ENCODE results near the gene HS6ST3. TPM values are rescaled to one million over a fixed set of nuclear protein-coding genes. Genes with fewer than 3 reads are reported as not detected.
"Not testable (repeated sequence)": the region's sequence is repeated elsewhere in the genome, so short reads cannot be mapped to it uniquely, and the experiment has no call there.

The HS6ST3 gene
- total RNA-seq (2014; rRNA removed; shearing (Covaris generic)): 0.03 TPM in 1 of 2 replicates, not detected in the other
- 0.01 TPM in 1 of 2 replicates, not detected in the other for polyA plus RNA-seq (2015; cell fraction: cytosol; rRNA removed)
- polyA plus RNA-seq (2015; cell fraction: nucleus; rRNA removed): not detected in 2 replicates

- peak; percentile 17 for DNase-seq (ENCODE audit: low read depth, low spot score)
- in situ Hi-C loops (cut with HindIII; ENCODE audit: low pct_unique_long_range_greater_than_20kb, low sequenced_read_pairs): no loop called here
These were observed at the start of gene HS6ST3 for GRCh38 chr13:96089749-96090239. Gene HS6ST3 (plus strand): TSS chr13:96090107.

- in situ Hi-C loops (cut with HindIII; ENCODE audit: low pct_unique_long_range_greater_than_20kb, low sequenced_read_pairs): no loop called here
- DNase-seq (ENCODE audit: low read depth, low spot score): no peak
These were observed 48.4 kb upstream of the HS6ST3 start for GRCh38 chr13:96041326-96042110.

GRCh38 chr13:96044238-96044637, 45.7 kb upstream of the HS6ST3 start:
- DNase-seq (ENCODE audit: low read depth, low spot score): no peak
- in situ Hi-C loops (cut with HindIII; ENCODE audit: low pct_unique_long_range_greater_than_20kb, low sequenced_read_pairs): no loop called here

GRCh38 chr13:96046449-96047126, 43.3 kb upstream of the HS6ST3 start:
- in situ Hi-C loops (cut with HindIII; ENCODE audit: low pct_unique_long_range_greater_than_20kb, low sequenced_read_pairs): not testable (repeated sequence)

GRCh38 chr13:96050955-96051354, 39.0 kb upstream of the HS6ST3 start:
- DNase-seq (ENCODE audit: low read depth, low spot score); in situ Hi-C loops (cut with HindIII; ENCODE audit: low pct_unique_long_range_greater_than_20kb, low sequenced_read_pairs): not testable (repeated sequence)

More at GRCh38 chr13:96046449-96047126, 43.3 kb upstream of the HS6ST3 start:
- not testable (repeated sequence) for DNase-seq (ENCODE audit: low read depth, low spot score)

- in situ Hi-C loops (cut with HindIII; ENCODE audit: low pct_unique_long_range_greater_than_20kb, low sequenced_read_pairs); DNase-seq (ENCODE audit: low read depth, low spot score): not testable (repeated sequence)
These were observed 38.4 kb upstream of the HS6ST3 start for GRCh38 chr13:96051491-96051890.

GRCh38 chr13:96051946-96052345, 38.0 kb upstream of the HS6ST3 start:
- DNase-seq (ENCODE audit: low read depth, low spot score); in situ Hi-C loops (cut with HindIII; ENCODE audit: low pct_unique_long_range_greater_than_20kb, low sequenced_read_pairs): not testable (repeated sequence)

GRCh38 chr13:96052656-96053002, 37.3 kb upstream of the HS6ST3 start:
- DNase-seq (ENCODE audit: low read depth, low spot score): peak; percentile 47
- in situ Hi-C loops (cut with HindIII; ENCODE audit: low pct_unique_long_range_greater_than_20kb, low sequenced_read_pairs): no loop called here

GRCh38 chr13:96053003-96053703, 36.8 kb upstream of the HS6ST3 start, which contains the start of gene UGGT2:
Gene UGGT2 (minus strand): TSS chr13:96053401. CDS start chr13:96053312, 89 bp downstream.
- peak; percentile 93 for DNase-seq (ENCODE audit: low read depth, low spot score)
- in situ Hi-C loops (cut with HindIII; ENCODE audit: low pct_unique_long_range_greater_than_20kb, low sequenced_read_pairs): no loop called here

- in situ Hi-C loops (cut with HindIII; ENCODE audit: low pct_unique_long_range_greater_than_20kb, low sequenced_read_pairs): no loop called here
- no peak for DNase-seq (ENCODE audit: low read depth, low spot score)
These were observed 24.1 kb upstream of the HS6ST3 start for GRCh38 chr13:96065849-96066248.

GRCh38 chr13:96068729-96069128, 21.2 kb upstream of the HS6ST3 start:
- DNase-seq (ENCODE audit: low read depth, low spot score): no peak
- in situ Hi-C loops (cut with HindIII; ENCODE audit: low pct_unique_long_range_greater_than_20kb, low sequenced_read_pairs): no loop called here

GRCh38 chr13:96071504-96071903, 18.4 kb upstream of the HS6ST3 start:
- in situ Hi-C loops (cut with HindIII; ENCODE audit: low pct_unique_long_range_greater_than_20kb, low sequenced_read_pairs): no loop called here
- no peak for DNase-seq (ENCODE audit: low read depth, low spot score)

GRCh38 chr13:96072392-96072791, 17.5 kb upstream of the HS6ST3 start:
- no peak for DNase-seq (ENCODE audit: low read depth, low spot score)
- in situ Hi-C loops (cut with HindIII; ENCODE audit: low pct_unique_long_range_greater_than_20kb, low sequenced_read_pairs): no loop called here

GRCh38 chr13:96075953-96076543, 13.9 kb upstream of the HS6ST3 start:
- in situ Hi-C loops (cut with HindIII; ENCODE audit: low pct_unique_long_range_greater_than_20kb, low sequenced_read_pairs): no loop called here
- peak; percentile 46 for DNase-seq (ENCODE audit: low read depth, low spot score)

- in situ Hi-C loops (cut with HindIII; ENCODE audit: low pct_unique_long_range_greater_than_20kb, low sequenced_read_pairs): no loop called here
- DNase-seq (ENCODE audit: low read depth, low spot score): no peak
These were observed 9.2 kb upstream of the HS6ST3 start for GRCh38 chr13:96080676-96081075.

- no peak for DNase-seq (ENCODE audit: low read depth, low spot score)
- in situ Hi-C loops (cut with HindIII; ENCODE audit: low pct_unique_long_range_greater_than_20kb, low sequenced_read_pairs): no loop called here
These were observed 8.0 kb upstream of the HS6ST3 start for GRCh38 chr13:96081888-96082287.

- DNase-seq (ENCODE audit: low read depth, low spot score): no peak
- in situ Hi-C loops (cut with HindIII; ENCODE audit: low pct_unique_long_range_greater_than_20kb, low sequenced_read_pairs): no loop called here
These were observed 7.3 kb upstream of the HS6ST3 start for GRCh38 chr13:96082640-96083039.
